Central memory CD4-positive, alpha-beta T cell (primary cell): ENCODE measurements around the gene SPARCL1.
"Not testable (repeated sequence)": the region's sequence is repeated elsewhere in the genome, so short reads cannot be mapped to it uniquely, and the experiment has no call there.

Source experiments
- DNase-seq: peaks from one replicate; pipeline ENCODE4 v3.0.0; 2022

The SPARCL1 gene

DNA sequence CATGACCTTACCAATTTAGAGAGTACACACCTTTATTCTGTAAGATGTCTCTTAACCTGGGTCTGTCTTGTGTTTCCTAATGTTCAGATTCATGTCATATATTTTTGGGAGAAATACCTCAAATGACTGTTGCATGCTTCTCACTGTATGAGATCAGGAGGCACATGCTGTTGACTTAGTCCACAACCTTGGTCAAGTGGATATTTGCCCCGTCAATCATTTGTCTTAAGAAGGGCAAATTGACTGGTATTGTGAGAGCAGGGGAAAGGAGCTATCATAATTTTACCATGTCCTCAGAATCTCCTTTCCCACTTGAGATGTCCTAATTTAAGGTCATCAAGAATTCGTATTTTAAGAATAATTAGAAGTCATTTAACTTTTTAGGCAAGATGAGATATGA, 95.8 kb downstream of the SPARCL1 start:
- no peak for DNase-seq

DNA sequence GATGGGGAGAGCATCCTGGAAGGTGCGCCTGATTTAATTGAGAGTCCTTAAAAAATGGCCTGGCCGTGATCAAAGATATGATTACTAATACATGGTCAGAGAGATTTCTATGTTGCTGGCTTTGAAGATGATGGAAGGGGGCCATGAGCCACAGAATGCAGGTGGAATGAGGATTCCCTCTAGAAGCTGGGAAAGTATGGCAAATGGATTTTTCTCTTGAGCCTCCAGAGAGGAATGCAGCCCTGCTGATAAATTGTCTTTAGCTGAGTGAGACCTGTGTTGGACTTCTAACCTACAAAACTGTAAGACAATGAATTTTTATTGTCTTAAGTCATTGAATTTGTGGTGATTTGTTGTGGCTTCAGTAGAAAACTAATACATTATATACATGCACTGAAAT, 99.1 kb downstream of the SPARCL1 start:
- no peak for DNase-seq

DNA sequence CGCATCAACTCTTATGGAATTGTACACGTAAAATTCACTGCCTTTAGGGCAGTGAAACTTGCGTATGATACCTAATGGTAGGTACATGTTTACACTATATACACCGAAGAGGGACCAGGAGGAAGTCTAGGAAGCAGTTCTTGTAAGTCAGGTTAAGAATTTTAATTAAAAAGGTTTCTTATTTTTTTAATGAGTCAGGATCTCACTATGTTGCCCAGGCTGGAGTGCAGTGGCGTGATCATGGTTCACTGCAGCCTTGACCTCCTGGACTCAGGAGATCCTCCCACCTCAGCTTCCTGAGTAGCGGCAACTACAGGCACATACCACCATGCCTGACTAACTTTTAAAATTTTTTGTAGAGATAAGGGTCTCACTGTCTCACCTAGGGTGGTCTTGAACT, 100.2 kb downstream of the SPARCL1 start:
- no peak for DNase-seq

DNA sequence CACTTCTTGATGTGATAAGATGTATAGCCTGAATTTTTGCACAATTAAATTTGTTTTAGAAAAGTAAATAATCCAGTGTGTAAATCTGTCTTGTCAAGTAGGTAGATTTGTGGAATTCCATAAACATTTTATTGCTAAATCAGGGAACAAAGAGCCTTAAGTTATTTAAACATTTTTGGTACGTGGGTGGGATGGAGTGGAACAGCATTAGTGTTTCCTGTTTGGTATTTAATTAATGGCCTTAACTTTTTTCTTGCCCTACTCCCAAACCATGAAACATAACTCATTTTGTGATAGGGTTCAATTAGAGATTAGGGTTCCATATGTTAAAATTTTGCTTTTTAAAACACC, 101.7 kb downstream of the SPARCL1 start:
- DNase-seq = no peak

DNA sequence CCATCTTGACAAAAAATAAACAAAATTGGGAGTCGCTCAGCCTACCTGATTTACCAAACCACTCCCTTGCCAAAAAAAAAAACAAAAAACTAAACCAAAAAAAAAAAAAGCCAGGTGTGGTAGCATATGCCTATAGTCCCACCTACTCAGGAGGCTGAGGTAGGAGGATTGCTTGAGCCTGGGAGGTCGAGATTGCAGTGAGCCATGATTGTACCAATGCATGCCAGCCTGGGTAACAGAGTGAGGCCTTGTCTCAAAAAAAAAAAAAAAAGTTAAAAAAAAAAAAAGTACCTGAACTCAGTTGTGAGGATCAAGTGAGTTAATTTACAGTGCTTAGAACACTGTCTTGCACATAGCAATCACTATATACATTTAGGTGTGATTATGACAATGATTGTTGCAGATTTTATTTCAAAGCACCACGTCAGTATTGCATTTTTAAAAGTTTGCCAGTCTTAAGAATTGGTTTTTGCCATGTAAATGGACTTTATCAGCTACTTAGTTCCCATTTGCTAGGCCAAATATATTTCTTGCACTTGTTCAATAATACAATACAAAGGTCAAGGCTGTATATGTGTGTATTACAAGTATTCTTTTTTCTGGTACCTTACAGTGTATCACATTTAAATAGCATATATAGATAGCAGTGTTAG, 102.2 kb downstream of the SPARCL1 start:
- DNase-seq = no peak

DNA sequence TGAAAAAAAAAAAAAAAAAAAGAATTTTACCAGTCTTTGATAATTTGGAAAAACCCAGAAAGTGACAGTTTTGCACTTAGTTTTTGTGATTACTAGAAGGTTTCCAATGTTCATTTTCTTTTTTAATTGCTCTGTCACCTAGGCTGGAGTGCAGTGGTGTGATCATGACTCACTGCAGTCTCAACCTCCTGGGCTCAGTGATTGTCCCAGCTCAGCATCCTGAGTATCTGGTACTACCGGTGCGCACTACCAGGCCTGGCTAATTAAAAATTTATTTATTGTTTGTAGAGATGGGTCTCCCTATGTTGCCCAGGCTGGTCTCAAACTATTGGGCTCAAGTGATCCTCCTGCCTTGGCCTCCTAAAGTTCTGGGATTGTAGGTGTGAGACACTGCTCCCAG, 103.5 kb downstream of the SPARCL1 start:
- DNase-seq = no peak

DNA sequence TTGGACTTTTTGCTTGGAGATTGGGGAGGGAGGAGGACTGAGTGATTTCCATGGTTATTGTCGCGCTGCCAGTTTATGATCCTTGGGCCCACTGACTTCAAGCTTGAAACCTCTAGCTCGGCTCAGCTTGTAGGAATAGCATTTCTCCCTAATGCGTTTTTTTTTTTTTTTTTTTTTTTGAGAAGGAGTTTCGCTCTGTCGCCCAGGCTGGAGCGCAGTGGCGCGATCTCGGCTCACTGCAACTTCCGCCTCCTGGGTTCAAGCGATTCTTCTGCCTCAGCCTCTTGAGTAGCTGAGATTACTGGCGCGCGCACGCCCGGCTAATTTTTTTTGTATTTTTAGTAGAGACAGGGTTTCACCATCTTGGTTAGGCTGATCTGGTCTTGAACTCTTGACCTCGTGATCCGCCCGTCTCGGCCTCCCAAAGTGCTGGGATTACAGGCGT, 105.1 kb downstream of the SPARCL1 start:
- not testable (repeated sequence) for DNase-seq
